Adrenal gland (tissue), 12 donors: ENCODE data around the gene DCLK3. TPM values are rescaled to one million over a fixed set of nuclear protein-coding genes. Genes with fewer than 3 reads are reported as not detected.

Source experiments
- DNase-seq, 7 donors: peaks; one replicate each; pipeline ENCODE4 v3.0.0-alpha.2; 2019 to 2020
- H3K27ac ChIP-seq, 5 donors: fragments of 200-600 bp; sonication (generic) in 4 of 5; 1 replicate in 3 of 5; 2 replicates in 2 of 5; pipeline versions ENCODE4 v1.5.1 to v1.8.0; 2016 to 2020; ENCODE audit warnings: mild to moderate bottlenecking in 1 of 5
- H3K27me3 ChIP-seq: fragments of 200-600 bp; 2 replicates; pipeline ENCODE4 v1.8.0; 2021
- H3K36me3 ChIP-seq, 2 donors: fragments of 200-600 bp; replicated peaks in 1 of 2; 1 replicate in 1 of 2; 2 replicates in 1 of 2; pipeline versions ENCODE4 v1.5.1 to v1.8.0; 2018 to 2022
- H3K4me1 ChIP-seq, 2 donors: fragments of 200-600 bp; replicated peaks in 1 of 2; 1 replicate in 1 of 2; 2 replicates in 1 of 2; pipeline versions ENCODE4 v1.5.1 to v1.8.0; 2018 to 2021
- H3K4me3 ChIP-seq, 4 donors: fragments of 200-600 bp; sonication (generic) in 3 of 4; one replicate each; pipeline ENCODE4 v1.5.1; 2016 to 2018
- H3K9me3 ChIP-seq, 3 donors: fragments of 200-600 bp; sonication (generic) in 1 of 3; replicated peaks in 1 of 3; 1 replicate in 2 of 3; 2 replicates in 1 of 3; pipeline versions ENCODE4 v1.5.1 to v1.8.0; 2016 to 2021
- CTCF ChIP-seq, 6 experiments: fragments of 450-650 bp in 4 of 6; fragments of 200-600 bp in 2 of 6; sonication (generic) in 1 of 6; IDR thresholded peaks; 1 replicate in 5 of 6; 2 replicates in 1 of 6; pipeline versions ENCODE4 v1.5.1 to v1.8.0; 2016 to 2021; ENCODE audit warnings: antibody characterized with exemption in 6 of 6, mild to moderate bottlenecking in 2 of 6, moderate library complexity in 1 of 6
- POLR2A ChIP-seq, 2 donors: fragments of 450-650 bp; IDR thresholded peaks; one replicate each; pipeline ENCODE4 v1.6.1; 2017; ENCODE audit warnings: antibody characterized with exemption in 2 of 2, mild to moderate bottlenecking in 2 of 2, moderate library complexity in 1 of 2
- WGBS, 4 donors: extraction: QIAGEN DNeasy Blood & Tissue Kit in 2 of 4; methylation state at CpG; one replicate each; pipeline versions ENCODE4 v1.1.5 to v1.1.7; 2013 to 2017; 5-methylcytosine and 5-hydroxymethylcytosine counted together
- intact Hi-C, 2 donors: fragments of 100-400 bp; cut with DNase I; formaldehyde crosslinking; loops; one replicate each; pipeline versions ENCODE4 v1.14.1 to v1.15.0; 2022 to 2023
- polyA plus RNA-seq, 3 donors: library from polyadenylated mRNA; stranded (reverse); fragments of 200-250 nt in 2 of 3; fragments of 350-450 nt in 1 of 3; fragmentation: Illumina TruSeq in 1 of 3; extraction: RNeasy Lipid Tissue Mini Kit (QIAGEN cat#74804) in 1 of 3; gene quantifications; one replicate each; pipeline ENCODE4 v1.2.3, GENCODE V29; 2013 to 2014
- total RNA-seq, 9 donors: library from RNA; depleted of rRNA in 4 of 9; stranded (reverse); fragments of >200 nt in 4 of 9; fragments of 120-200 nt in 1 of 9; fragmentation: NEBNext Ultra II Directional in 1 of 9; extraction: Animal tissue kit (Norgen Biotek cat#: 25700) in 1 of 9; gene quantifications; one replicate each; pipeline versions ENCODE4 v1.1.0 to v1.2.4, GENCODE V29; 2013 to 2023
- donor health status: healthy with polysubstance abuse.
- donor health status: Bipolar disorder and iron deficiency.
- donor health status: DM: yes; HTN: yes; CAD: no.
- donor health status: DM: no; HTN: no; CAD: no.
- donor health status: DM: no; HTN: no; CAD: no.
- donor health status: DM: yes; HTN: yes; CAD: no.

The DCLK3 gene
- total and polyA plus RNA-seq, 12 donors, result under 0.01 to 1.5 (median 0.15) TPM; not detected in 6

- intact Hi-C loops, result loop anchor here in 1 of 2 donors (10.0 kb wide), 1 partner anchor 740 kb away; no protein-coding TSS in a partner anchor
Measured at GRCh38 chr3:36705015-36705414, 59.3 kb downstream of the DCLK3 start.

GRCh38 chr3:36704280-36704679 lies 60.1 kb downstream of the DCLK3 start:
- H3K9me3 ChIP-seq, result no peaks in the 10 kb centered on the region
- intact Hi-C loops, result loop anchor here (5.0 to 10.0 kb wide), 2 partner anchors 739 to 742 kb away; no protein-coding TSS in a partner anchor
- TF ChIP-seq POLR2A (IDR thresholded peaks at IDR 0.05), result no peak
- TF ChIP-seq CTCF (IDR thresholded peaks at IDR 0.05), result no peak
- no peak for DNase-seq
- H3K27ac ChIP-seq, result no peak overlapping the region
- no peak overlapping the region for H3K4me3 ChIP-seq
- no peaks in the 10 kb centered on the region for H3K36me3 ChIP-seq
- no peaks in the 10 kb centered on the region for H3K27me3 ChIP-seq
- H3K4me1 ChIP-seq, result no peaks in the 10 kb centered on the region
- 75 to 91% (median 83%) methylated on average over 4 of the region's 4 CpGs for WGBS, 4 donors

More at GRCh38 chr3:36705015-36705414, 59.3 kb downstream of the DCLK3 start:
- Histone ChIP-seq H3K4me1 (no peaks in the 10 kb centered on the region), H3K36me3 (no peaks in the 10 kb centered on the region), H3K27me3 (no peaks in the 10 kb centered on the region), H3K9me3 (no peaks in the 10 kb centered on the region), H3K27ac (no peak overlapping the region), H3K4me3 (no peak overlapping the region)
- WGBS, 4 donors, result 72 to 80% (median 77%) methylated on average over 8 of the region's 8 CpGs
- DNase-seq, result no peak
- TF ChIP-seq CTCF (IDR thresholded peaks at IDR 0.05) (no peak), POLR2A (IDR thresholded peaks at IDR 0.05) (no peak)

GRCh38 chr3:36701249-36701572 lies 63.1 kb downstream of the DCLK3 start:
- no peaks in the 10 kb centered on the region for H3K9me3 ChIP-seq
- H3K4me3 ChIP-seq, result no peak overlapping the region
- intact Hi-C loops, result loop anchor here (5.0 to 10.0 kb wide), 2 partner anchors 736 to 739 kb away; no protein-coding TSS in a partner anchor
- H3K27me3 ChIP-seq, result no peaks in the 10 kb centered on the region
- H3K27ac ChIP-seq, result no peak overlapping the region
- DNase-seq, result no peak
- TF ChIP-seq CTCF (IDR thresholded peaks at IDR 0.05) (no peak), POLR2A (IDR thresholded peaks at IDR 0.05) (no peak)
- WGBS, 4 donors, result 54 to 67% (median 61%) methylated on average over 2 of the region's 2 CpGs
- H3K36me3 ChIP-seq, result no peaks in the 10 kb centered on the region
- H3K4me1 ChIP-seq, result no peaks in the 10 kb centered on the region

GRCh38 chr3:36700537-36701248 lies 63.7 kb downstream of the DCLK3 start:
- Histone ChIP-seq H3K4me1 (no peaks in the 10 kb centered on the region), H3K9me3 (no peaks in the 10 kb centered on the region), H3K4me3 (no peak overlapping the region), H3K27ac (no peak overlapping the region), H3K27me3 (no peaks in the 10 kb centered on the region), H3K36me3 (no peaks in the 10 kb centered on the region)
- TF ChIP-seq POLR2A (IDR thresholded peaks at IDR 0.05) (no peak), CTCF (IDR thresholded peaks at IDR 0.05) (peak; percentile 54 to 80 (median 73))
- intact Hi-C loops, result loop anchor here (5.0 to 10.0 kb wide), 2 partner anchors 736 to 738 kb away; no protein-coding TSS in a partner anchor
- peak; percentile 37 to 83 (median 59) for DNase-seq
- 0 to 4% (median 1%) methylated on average over 3 of the region's 3 CpGs for WGBS, 4 donors
